Colonic mucosa (tissue), 4 donors: Measurements from ENCODE around the gene TBX1. TPM values are rescaled to one million over a fixed set of nuclear protein-coding genes. Genes with fewer than 3 reads are reported as not detected.

Source experiments
- DNase-seq: peaks from one replicate; pipeline ENCODE4 v3.0.0-alpha.2; 2020
- H3K27ac ChIP-seq: fragments of 200-600 bp; one replicate; pipeline ENCODE4 v1.8.0; 2021
- H3K27me3 ChIP-seq: fragments of 200-600 bp; one replicate; pipeline ENCODE4 v1.8.0; 2021
- H3K36me3 ChIP-seq: fragments of 200-600 bp; one replicate; pipeline ENCODE4 v1.8.0; 2021
- H3K4me1 ChIP-seq: fragments of 200-600 bp; one replicate; pipeline ENCODE4 v1.8.0; 2021; ENCODE audit warnings: mild to moderate bottlenecking
- H3K4me3 ChIP-seq: fragments of 200-600 bp; one replicate; pipeline ENCODE4 v1.8.0; 2021
- H3K9ac ChIP-seq, 2 donors: one replicate each; pipeline ENCODE4 v1.7.0; 2013; ENCODE audit warnings: control low read depth in 2 of 2, low read depth in 2 of 2, low read length in 2 of 2
- H3K9me3 ChIP-seq: fragments of 200-600 bp; one replicate; pipeline ENCODE4 v1.8.0; 2021
- intact Hi-C: fragments of 100-400 bp; cut with DNase I; formaldehyde crosslinking; loops from one replicate; pipeline ENCODE4 v1.14.1; 2022
- total RNA-seq, 2 donors: library from RNA; stranded (reverse); fragmentation: NEBNext Ultra II Directional in 1 of 2; extraction: Animal tissue kit (Norgen Biotek cat#: 25700) in 1 of 2; gene quantifications; one replicate each; pipeline ENCODE4 v1.2.1, GENCODE V29; 2021
- TF ChIP-seq, protein P1 (sequence below): fragments of 200-600 bp; IDR thresholded peaks from one replicate; pipeline ENCODE4 v1.8.0; 2022; ENCODE audit warnings: antibody characterized with exemption, mild to moderate bottlenecking
- donor health status: healthy.
- donor health status: DM: no; HTN: no; CAD: no.
- donor health status: DM: no; HTN: no; CAD: no.

Gene TBX1
- total RNA-seq, 2 donors from 2014 or later, result 0.80 to 1.9 TPM

DNA sequence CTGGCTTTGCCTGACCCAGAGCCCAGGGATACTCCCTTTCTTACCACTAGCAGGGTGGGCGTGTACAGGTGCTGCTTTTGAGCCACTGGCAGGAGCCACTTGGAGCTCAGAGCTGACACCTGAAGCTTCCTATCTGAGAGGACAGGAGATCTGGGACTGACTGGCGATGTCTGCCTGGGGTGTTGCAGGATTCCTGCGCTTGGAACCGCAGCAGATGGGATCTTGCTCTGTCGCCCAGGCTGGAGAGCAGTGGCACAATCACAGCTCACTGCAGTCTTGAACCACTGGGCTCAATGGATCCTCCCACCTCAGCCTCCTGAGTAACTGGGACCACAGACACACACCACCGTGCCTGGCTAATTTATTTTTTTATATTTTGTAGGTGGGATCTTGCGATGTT, 19.5 kb upstream of the TBX1 start:
- Histone ChIP-seq H3K9ac (no peak overlapping the region), H3K27ac (no peak overlapping the region), H3K9me3 (no peaks in the 10 kb centered on the region), H3K27me3 (no peaks in the 10 kb centered on the region), H3K4me3 (no peak overlapping the region), H3K36me3 (no peaks in the 10 kb centered on the region), H3K4me1 (no peaks in the 10 kb centered on the region)
- no peak for DNase-seq
- TF ChIP-seq, protein P1, sequence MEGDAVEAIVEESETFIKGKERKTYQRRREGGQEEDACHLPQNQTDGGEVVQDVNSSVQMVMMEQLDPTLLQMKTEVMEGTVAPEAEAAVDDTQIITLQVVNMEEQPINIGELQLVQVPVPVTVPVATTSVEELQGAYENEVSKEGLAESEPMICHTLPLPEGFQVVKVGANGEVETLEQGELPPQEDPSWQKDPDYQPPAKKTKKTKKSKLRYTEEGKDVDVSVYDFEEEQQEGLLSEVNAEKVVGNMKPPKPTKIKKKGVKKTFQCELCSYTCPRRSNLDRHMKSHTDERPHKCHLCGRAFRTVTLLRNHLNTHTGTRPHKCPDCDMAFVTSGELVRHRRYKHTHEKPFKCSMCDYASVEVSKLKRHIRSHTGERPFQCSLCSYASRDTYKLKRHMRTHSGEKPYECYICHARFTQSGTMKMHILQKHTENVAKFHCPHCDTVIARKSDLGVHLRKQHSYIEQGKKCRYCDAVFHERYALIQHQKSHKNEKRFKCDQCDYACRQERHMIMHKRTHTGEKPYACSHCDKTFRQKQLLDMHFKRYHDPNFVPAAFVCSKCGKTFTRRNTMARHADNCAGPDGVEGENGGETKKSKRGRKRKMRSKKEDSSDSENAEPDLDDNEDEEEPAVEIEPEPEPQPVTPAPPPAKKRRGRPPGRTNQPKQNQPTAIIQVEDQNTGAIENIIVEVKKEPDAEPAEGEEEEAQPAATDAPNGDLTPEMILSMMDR, result no peak
- intact Hi-C loops, result no loop called here

DNA sequence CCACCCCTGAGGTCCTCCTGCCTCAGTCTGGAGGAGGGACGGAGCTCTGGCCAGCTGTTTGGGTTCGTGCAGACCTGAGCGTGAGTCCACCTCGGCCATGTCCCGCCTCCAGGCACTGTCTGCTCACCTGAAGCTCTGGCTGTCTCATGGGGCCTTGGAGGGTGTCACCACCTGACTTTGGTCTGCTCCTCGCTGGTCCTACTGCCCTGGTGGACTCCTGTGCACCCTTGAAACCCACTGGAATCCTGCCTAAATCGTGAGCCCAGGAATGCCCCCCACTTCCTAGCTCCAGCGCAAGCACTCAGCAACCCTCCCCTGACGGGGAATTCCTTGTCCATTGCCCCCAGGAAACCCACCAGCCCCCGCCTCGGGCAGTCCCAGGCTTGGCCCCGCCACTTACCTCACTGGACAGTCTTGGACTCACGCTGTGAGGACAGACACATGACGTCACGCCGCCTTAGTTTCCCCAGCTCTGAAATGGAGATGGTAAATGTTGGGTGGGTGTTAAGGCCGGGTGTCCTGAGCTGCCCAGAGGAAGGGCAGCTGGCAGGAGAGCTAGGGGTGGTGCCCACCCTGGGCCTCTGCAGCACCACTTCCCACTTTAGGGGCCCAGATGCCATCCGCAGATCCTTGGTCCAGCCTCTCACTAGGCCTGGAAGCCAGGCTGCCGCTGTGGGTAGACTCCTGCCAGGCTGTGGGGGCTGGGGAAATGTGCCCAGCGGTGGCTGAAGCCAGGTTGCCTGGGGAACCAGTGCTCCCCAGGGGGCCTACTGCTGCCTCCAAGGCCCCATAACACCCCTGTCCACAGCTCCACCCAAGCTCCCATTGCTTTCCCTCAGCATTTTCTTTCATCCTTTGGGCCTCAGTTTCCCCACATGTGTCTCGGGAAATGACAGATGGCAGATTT, 18.2 kb upstream of the TBX1 start:
- no peak overlapping the region for H3K9ac ChIP-seq
- no peaks in the 10 kb centered on the region for H3K9me3 ChIP-seq
- no peak for DNase-seq
- H3K4me3 ChIP-seq, result no peak overlapping the region
- TF ChIP-seq, protein P1, result no peak
- H3K27me3 ChIP-seq, result no peaks in the 10 kb centered on the region
- H3K4me1 ChIP-seq, result no peaks in the 10 kb centered on the region
- no peak overlapping the region for H3K27ac ChIP-seq
- H3K36me3 ChIP-seq, result no peaks in the 10 kb centered on the region
- intact Hi-C loops, result no loop called here

DNA sequence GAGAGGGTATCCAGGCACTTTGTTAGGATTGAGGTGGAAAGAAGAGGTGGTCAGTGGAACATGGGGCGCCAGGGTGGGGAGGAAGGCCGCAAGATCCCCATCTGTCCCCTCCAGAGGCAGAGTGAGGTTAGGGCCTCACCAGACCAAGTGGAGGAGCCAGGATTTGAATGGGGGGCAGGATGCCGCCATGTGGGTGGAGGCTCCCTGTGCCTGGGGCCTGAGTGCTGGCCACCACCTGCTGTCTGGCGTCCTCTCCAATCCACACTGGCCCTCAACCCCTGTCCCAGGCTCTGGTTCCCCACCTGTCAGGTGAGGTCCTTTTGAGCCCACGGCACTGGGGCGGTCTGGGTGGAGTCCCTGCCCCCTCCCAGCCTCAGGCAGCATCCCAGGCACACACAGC, 17.5 kb upstream of the TBX1 start:
- Histone ChIP-seq H3K27ac (no peak overlapping the region), H3K27me3 (no peaks in the 10 kb centered on the region), H3K9me3 (no peaks in the 10 kb centered on the region), H3K9ac (no peak overlapping the region), H3K4me1 (no peaks in the 10 kb centered on the region), H3K36me3 (no peaks in the 10 kb centered on the region), H3K4me3 (no peak overlapping the region)
- TF ChIP-seq, protein P1, result no peak
- no peak for DNase-seq
- intact Hi-C loops, result no loop called here

DNA sequence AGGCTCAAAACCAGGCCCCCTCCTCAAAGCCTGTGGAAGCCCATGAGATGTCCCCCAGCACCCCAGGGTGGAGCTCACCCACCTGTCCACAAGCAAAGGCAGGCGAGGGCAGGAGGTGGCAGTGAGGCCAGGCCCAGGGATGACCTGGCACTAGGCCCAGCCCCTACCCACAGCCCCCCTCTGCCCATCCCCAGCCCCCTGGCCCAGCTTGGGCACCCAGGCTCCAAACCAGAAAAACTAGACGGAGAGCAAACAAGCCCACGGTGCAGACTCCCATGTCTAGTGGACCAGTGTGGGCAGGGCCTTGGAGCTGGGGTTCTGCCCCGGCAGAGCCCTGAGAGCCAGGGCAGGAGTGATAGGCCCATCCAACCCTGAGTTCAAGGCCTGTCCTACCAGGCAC, 16.9 kb upstream of the TBX1 start:
- Histone ChIP-seq H3K27ac (no peak overlapping the region), H3K36me3 (no peaks in the 10 kb centered on the region), H3K9ac (no peak overlapping the region), H3K9me3 (no peaks in the 10 kb centered on the region), H3K4me1 (no peaks in the 10 kb centered on the region), H3K27me3 (no peaks in the 10 kb centered on the region), H3K4me3 (no peak overlapping the region)
- TF ChIP-seq, protein P1, result no peak
- intact Hi-C loops, result no loop called here
- DNase-seq, result no peak

DNA sequence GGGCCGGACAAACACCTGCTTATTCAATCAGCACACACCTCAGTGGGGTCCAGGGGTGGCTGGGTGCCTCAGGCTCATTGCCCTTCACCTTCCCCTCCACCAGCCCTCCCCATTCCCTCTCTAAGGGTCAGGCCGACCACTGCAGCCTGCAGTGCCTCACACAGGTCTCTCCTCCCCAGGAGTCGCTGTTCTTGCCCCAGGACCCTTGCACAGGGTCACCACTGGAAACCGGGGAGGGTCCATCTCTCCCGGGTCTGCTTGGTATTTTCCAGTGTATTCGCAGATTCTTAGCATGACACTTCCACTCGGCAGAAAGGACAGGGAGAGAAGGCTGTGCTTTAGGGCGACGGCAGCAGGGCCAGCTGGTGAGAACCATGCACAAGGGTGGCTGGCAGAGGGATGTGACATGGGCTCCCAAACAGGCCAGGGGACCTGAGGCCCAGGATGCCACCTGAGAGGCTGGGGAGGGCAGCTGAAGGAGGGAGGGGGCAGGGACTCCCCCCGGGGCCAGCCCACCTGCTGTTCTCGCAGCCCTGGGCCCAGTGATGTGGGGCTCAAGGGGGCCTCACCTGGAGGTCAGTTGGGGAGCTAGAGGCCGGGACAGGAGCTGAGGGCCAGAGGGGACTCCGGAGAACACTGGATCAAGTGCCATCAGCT, 16.1 kb upstream of the TBX1 start:
- DNase-seq, result no peak

More for the DNA sequence above, 16.1 kb upstream of the TBX1 start:
- Histone ChIP-seq H3K27ac (no peak overlapping the region), H3K4me3 (no peak overlapping the region), H3K36me3 (no peaks in the 10 kb centered on the region), H3K9me3 (no peaks in the 10 kb centered on the region), H3K27me3 (no peaks in the 10 kb centered on the region), H3K4me1 (no peaks in the 10 kb centered on the region), H3K9ac (no peak overlapping the region)
- intact Hi-C loops, result no loop called here
- TF ChIP-seq, protein P1, result no peak
